Smooth muscle cell (in vitro differentiated cells): ENCODE data around the gene MMD2. TPM values are rescaled to one million over a fixed set of nuclear protein-coding genes. Genes with fewer than 3 reads are reported as not detected.

Source experiments
- DNase-seq: peaks from one replicate; lab custom pipeline; 2025; ENCODE audit not compliant: unreplicated experiment; lab: John Stamatoyannopoulos, UW
- H2AFZ ChIP-seq: fragments of 200-600 bp; sonication (generic); 2 replicates; pipeline ENCODE4 v1.6.0; 2016; ENCODE audit warnings: antibody characterized with exemption, low read depth, mild to moderate bottlenecking
- H3F3A ChIP-seq: fragments of 200-600 bp; sonication (generic); 2 replicates; pipeline ENCODE4 v1.6.0; 2017; ENCODE audit warnings: antibody characterized with exemption, low read depth
- H3K27ac ChIP-seq: fragments of 200-600 bp; sonication (generic); 2 replicates; pipeline ENCODE4 v1.5.1; 2016; ENCODE audit warnings: low read depth, mild to moderate bottlenecking
- H3K27me3 ChIP-seq: fragments of 200-600 bp; sonication (generic); 2 replicates; pipeline ENCODE4 v1.6.1; 2016; ENCODE audit warnings: low read depth, mild to moderate bottlenecking
- H3K36me3 ChIP-seq: fragments of 200-600 bp; sonication (generic); 2 replicates; pipeline ENCODE4 v1.5.1; 2016; ENCODE audit warnings: low read depth
- H3K4me1 ChIP-seq: fragments of 200-600 bp; sonication (generic); 2 replicates; pipeline ENCODE4 v1.5.1; 2016; ENCODE audit warnings: low read depth
- H3K4me2 ChIP-seq: fragments of 200-600 bp; sonication (generic); 2 replicates; pipeline ENCODE4 v1.6.0; 2016; ENCODE audit warnings: mild to moderate bottlenecking
- H3K4me3 ChIP-seq: fragments of 200-600 bp; sonication (generic); 2 replicates; pipeline ENCODE4 v1.5.1; 2016; ENCODE audit warnings: mild to moderate bottlenecking
- H3K79me2 ChIP-seq: fragments of 200-600 bp; sonication (generic); 2 replicates; pipeline ENCODE4 v1.6.0; 2016; ENCODE audit warnings: low read depth, mild to moderate bottlenecking
- H3K9ac ChIP-seq: fragments of 200-600 bp; sonication (generic); 2 replicates; pipeline ENCODE4 v1.6.0; 2016; ENCODE audit warnings: low read depth
- H3K9me3 ChIP-seq: fragments of 200-600 bp; sonication (generic); replicated peaks from 2 replicates; pipeline ENCODE4 v1.5.1; 2016; ENCODE audit warnings: low read depth
- H4K20me1 ChIP-seq: fragments of 200-600 bp; sonication (generic); 2 replicates; pipeline ENCODE4 v1.6.0; 2016; ENCODE audit warnings: low read depth
- CTCF ChIP-seq: fragments of 200-600 bp; sonication (generic); IDR thresholded peaks from 2 replicates; pipeline ENCODE4 v1.5.1; 2017; ENCODE audit warnings: borderline replicate concordance, mild to moderate bottlenecking, antibody characterized with exemption; ENCODE audit not compliant: insufficient read depth, poor library complexity, severe bottlenecking
- WGBS: methylation state at CpG from one replicate; pipeline ENCODE4 v1.1.7; 2016; ENCODE audit warnings: low lambda C conversion rate; 5-methylcytosine and 5-hydroxymethylcytosine counted together
- polyA plus RNA-seq: library from polyadenylated mRNA; unstranded; fragments of >200 nt; fragmentation: Nextera tagmentation; extraction: Ambion mirVana; gene quantifications from 2 replicates; pipeline ENCODE4 v1.2.1, GENCODE V29; 2016
- total RNA-seq: library from RNA; depleted of rRNA; stranded (reverse); fragments of >200 nt; gene quantifications from 2 replicates; pipeline ENCODE4 v1.2.3, GENCODE V29; 2014

The MMD2 gene
- total RNA-seq (not detected in 2 replicates), polyA plus RNA-seq (not detected in 2 replicates)

DNA sequence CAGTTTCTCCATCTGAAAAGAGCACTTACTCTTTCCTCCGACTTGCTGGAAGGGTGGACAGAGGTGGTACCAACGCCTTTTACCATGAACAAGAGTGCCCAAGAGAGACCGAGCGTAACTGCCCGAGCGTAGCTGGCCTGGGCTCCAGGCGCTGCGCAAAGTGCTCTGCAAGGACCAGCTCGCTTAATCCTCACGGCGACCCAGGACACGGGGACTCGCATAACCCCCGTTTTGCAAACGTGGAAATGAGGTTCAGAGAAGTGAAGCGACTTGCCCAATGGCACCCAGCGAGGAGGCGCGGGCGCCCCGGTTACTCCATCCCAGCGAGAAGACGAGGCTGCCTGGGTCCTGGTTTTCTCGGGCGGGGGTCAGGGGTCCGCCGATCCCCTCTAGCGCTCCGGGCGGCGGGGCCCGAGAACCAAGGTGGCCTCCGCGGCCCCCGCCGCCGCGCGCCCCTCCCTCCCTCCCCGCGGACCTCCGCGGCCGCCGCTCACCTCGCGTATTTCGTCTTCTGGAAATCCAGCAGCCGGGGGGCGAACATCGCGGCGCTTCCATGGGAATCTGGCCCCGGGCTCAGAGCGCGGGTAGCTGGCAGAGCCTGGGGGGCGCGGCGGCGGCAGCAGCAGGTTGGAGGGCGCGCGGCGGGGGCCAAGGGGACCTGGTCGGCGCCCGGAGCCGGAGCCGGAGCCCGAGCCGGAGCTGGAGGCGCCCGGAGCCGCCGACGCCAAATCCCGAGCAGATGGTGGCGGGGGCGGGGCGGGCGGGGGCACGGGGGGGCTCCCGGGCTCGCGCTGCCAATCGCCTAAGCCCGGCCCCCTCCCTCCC lies at the start of gene MMD2:
TSS of gene MMD2 (minus strand) at position 711 of the 825 bp plus-strand sequence. CDS start at position 541, 170 bp downstream.
- 11% methylated on average over 35 of the region's 87 CpGs for WGBS
- H3K9ac ChIP-seq = no peak within 1 kb of the TSS
- no peak within 1 kb of the TSS for H3K27ac ChIP-seq
- H3F3A ChIP-seq = no peaks in the 10 kb centered on the region
- peaks cover 51% of the 10 kb centered on the region for H3K27me3 ChIP-seq
- no peaks in the 10 kb centered on the region for H3K79me2 ChIP-seq
- no peak for TF ChIP-seq CTCF
- DNase-seq = no peak
- H3K4me3 ChIP-seq = peak within 1 kb of the TSS; percentile 49
- peak within 1 kb of the TSS; percentile 95 for H3K4me2 ChIP-seq
- no peak within 1 kb of the TSS for H2AFZ ChIP-seq
- H3K36me3 ChIP-seq = no peaks in the 10 kb centered on the region
- no peaks in the 10 kb centered on the region for H3K9me3 ChIP-seq
- no peaks in the 10 kb centered on the region for H3K4me1 ChIP-seq
- no peaks in the 10 kb centered on the region for H4K20me1 ChIP-seq

GRCh38 chr7:5005066-5005465 lies 46.1 kb upstream of the MMD2 start:
- Histone ChIP-seq H3K36me3 (peaks cover 12% of the 10 kb centered on the region), H3K9me3 (no peaks in the 10 kb centered on the region), H3F3A (no peaks in the 10 kb centered on the region), H3K79me2 (no peaks in the 10 kb centered on the region), H3K4me3 (no peak overlapping the region), H3K27me3 (no peaks in the 10 kb centered on the region), H3K4me2 (no peak overlapping the region), H3K27ac (no peak overlapping the region), H2AFZ (no peak overlapping the region), H3K9ac (no peak overlapping the region), H4K20me1 (no peaks in the 10 kb centered on the region), H3K4me1 (no peaks in the 10 kb centered on the region)
- no peak for DNase-seq
- TF ChIP-seq CTCF = no peak
- WGBS = 68% methylated on average over 1 of the region's 1 CpG

DNA sequence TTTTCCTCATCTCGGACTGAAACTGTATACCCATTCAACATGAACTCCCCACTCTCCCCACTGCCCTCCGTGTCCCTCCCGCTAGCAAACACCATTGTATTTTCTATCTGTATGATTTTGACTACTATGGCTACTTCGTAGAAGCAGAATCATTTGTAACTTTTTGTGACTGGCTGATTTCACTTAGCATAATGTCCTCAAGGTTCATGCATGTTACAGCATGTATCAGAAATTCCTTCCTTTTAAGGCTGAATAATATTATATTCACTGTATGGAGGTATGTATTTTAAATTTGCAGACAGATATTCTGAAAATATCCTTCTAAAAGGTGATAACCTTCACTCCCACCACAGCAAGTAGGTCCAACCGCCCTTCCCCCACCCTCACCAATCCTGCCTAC lies 42.9 kb upstream of the MMD2 start:
- Histone ChIP-seq H3F3A (no peaks in the 10 kb centered on the region), H2AFZ (no peak overlapping the region), H4K20me1 (peaks cover 5% of the 10 kb centered on the region), H3K27ac (no peak overlapping the region), H3K27me3 (no peaks in the 10 kb centered on the region), H3K4me1 (no peaks in the 10 kb centered on the region), H3K4me2 (no peak overlapping the region), H3K79me2 (no peaks in the 10 kb centered on the region), H3K9me3 (no peaks in the 10 kb centered on the region), H3K36me3 (no peaks in the 10 kb centered on the region), H3K9ac (no peak overlapping the region), H3K4me3 (no peak overlapping the region)
- DNase-seq = no peak
- WGBS = 95% methylated on average over 5 of the region's 5 CpGs
- TF ChIP-seq CTCF = no peak

DNA sequence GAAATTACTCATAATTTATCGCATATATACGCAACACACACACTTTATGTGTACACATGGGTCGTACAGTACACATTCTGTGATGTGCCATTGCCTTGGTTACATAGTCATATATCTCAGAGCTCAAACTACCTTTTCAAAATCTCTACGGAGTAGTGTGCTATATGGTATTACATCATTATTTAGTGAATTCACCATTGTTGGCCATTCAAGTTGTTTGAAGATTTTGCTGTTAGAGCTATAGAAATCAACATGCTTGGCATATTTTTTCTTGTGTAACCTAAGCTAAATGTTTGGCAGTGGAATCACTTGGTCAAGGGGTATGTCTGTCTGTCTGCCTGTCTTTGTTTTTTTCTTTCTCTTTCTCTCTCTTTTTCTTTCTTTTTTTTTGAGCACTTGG lies 42.0 kb upstream of the MMD2 start:
- Histone ChIP-seq H3K4me3 (no peak overlapping the region), H3F3A (no peaks in the 10 kb centered on the region), H3K4me1 (no peaks in the 10 kb centered on the region), H2AFZ (no peak overlapping the region), H3K27ac (no peak overlapping the region), H3K9me3 (no peaks in the 10 kb centered on the region), H4K20me1 (peaks cover 11% of the 10 kb centered on the region), H3K36me3 (no peaks in the 10 kb centered on the region), H3K27me3 (no peaks in the 10 kb centered on the region), H3K79me2 (no peaks in the 10 kb centered on the region), H3K9ac (no peak overlapping the region), H3K4me2 (no peak overlapping the region)
- no peak for DNase-seq
- no peak for TF ChIP-seq CTCF
- 95% methylated on average over 4 of the region's 4 CpGs for WGBS
